AG04450 (cell line): ENCODE data around the gene GTF2H4. TPM values are rescaled to one million over a fixed set of nuclear protein-coding genes. Genes with fewer than 3 reads are reported as not detected.

Source experiments
- CTCF ChIA-PET: fragments of 300-600, 350-600 bp; formaldehyde crosslinking; extraction: SDS; loops from one replicate; lab custom pipeline; 2022; ENCODE audit warnings: antibody characterized with exemption, inconsistent platforms; lab: Charles Lee
- POLR2A ChIA-PET: fragments of 350-600 bp; formaldehyde crosslinking; extraction: SDS; loops from one replicate; lab custom pipeline; 2021; ENCODE audit warnings: antibody characterized with exemption, inconsistent platforms; lab: Yijun Ruan, JAX
- DNase-seq: peaks from one replicate; pipeline ENCODE4 v3.0.0-alpha.2; 2011; ENCODE audit warnings: low read depth, low spot score
- H3K27ac ChIP-seq: one replicate; pipeline ENCODE4 v1.5.1; 2012; ENCODE audit warnings: low read depth, low read length, control low read depth
- H3K27me3 ChIP-seq: one replicate; pipeline ENCODE4 v1.6.0; 2012; ENCODE audit warnings: low read length; ENCODE audit not compliant: control insufficient read depth, insufficient read depth
- H3K4me3 ChIP-seq: 2 replicates; pipeline ENCODE4 v1.5.1; 2011; ENCODE audit warnings: mild to moderate bottlenecking, low read depth, low read length, control low read depth
- H3K9me3 ChIP-seq: 2 replicates; pipeline ENCODE4 v1.5.1; 2012; ENCODE audit warnings: low read length; ENCODE audit not compliant: control insufficient read depth, insufficient read depth
- polyA plus RNA-seq: library from polyadenylated mRNA; depleted of rRNA; stranded (reverse); fragments of >200 nt; gene quantifications from 2 replicates; pipeline ENCODE4 v1.2.3, GENCODE V29; 2011
- TF ChIP-seq, protein P1 (sequence below): IDR thresholded peaks from 2 replicates; pipeline ENCODE4 v1.5.1; 2011; ENCODE audit warnings: low read depth, low read length, control low read depth, inconsistent platforms

Gene GTF2H4
- polyA plus RNA-seq, 1 experiment: 31.9 TPM

DNA sequence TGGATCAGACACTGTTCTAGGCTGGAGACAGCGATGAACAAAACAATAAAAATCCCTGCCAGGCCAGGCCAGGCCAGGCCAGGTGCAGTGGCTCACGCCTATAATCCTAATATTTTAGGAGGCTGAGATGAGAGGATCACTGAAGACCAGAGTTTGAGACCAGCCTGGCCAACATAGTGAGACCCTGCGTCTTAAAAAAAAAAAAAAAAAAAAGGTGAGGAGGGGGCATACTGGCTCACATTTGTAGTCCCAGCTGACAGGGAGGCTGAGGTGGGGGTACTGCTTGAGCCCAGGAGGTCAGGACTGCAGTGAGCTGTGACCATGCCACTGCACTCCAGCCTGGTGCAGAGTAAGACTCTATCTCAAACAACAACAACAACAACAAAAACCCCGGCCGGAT lies 37.3 kb downstream of the GTF2H4 start:
- H3K27me3 ChIP-seq: peaks cover 42% of the 10 kb centered on the region
- H3K9me3 ChIP-seq: no peaks in the 10 kb centered on the region
- no peak for DNase-seq
- ChIA-PET CTCF (no interaction called here), POLR2A (no interaction called here)
- TF ChIP-seq, protein P1, sequence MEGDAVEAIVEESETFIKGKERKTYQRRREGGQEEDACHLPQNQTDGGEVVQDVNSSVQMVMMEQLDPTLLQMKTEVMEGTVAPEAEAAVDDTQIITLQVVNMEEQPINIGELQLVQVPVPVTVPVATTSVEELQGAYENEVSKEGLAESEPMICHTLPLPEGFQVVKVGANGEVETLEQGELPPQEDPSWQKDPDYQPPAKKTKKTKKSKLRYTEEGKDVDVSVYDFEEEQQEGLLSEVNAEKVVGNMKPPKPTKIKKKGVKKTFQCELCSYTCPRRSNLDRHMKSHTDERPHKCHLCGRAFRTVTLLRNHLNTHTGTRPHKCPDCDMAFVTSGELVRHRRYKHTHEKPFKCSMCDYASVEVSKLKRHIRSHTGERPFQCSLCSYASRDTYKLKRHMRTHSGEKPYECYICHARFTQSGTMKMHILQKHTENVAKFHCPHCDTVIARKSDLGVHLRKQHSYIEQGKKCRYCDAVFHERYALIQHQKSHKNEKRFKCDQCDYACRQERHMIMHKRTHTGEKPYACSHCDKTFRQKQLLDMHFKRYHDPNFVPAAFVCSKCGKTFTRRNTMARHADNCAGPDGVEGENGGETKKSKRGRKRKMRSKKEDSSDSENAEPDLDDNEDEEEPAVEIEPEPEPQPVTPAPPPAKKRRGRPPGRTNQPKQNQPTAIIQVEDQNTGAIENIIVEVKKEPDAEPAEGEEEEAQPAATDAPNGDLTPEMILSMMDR: no peak
- H3K4me3 ChIP-seq: no peak overlapping the region
- H3K27ac ChIP-seq: no peak overlapping the region

DNA sequence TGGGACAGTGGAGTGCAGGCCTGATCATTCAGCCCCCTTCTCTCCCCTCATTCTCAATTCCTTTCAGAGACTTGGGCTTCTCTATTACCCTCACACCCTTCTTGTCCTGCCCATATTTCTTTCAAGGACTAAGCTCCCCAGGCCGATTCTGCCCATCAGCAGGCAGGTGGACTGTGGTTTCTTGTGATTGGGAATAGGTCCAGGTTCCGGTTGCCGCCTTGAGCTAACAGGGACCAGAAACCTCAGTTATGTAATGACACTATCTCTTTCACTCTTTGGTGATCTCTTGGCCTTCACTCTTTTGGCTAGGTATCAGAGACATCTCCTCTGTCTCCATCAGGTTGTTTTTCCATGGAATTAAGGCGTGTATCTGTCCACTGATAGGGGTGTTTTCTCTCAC lies 39.2 kb downstream of the GTF2H4 start:
- POLR2A ChIA-PET: no interaction called here
- peaks cover 52% of the 10 kb centered on the region for H3K27me3 ChIP-seq
- DNase-seq: no peak
- CTCF ChIA-PET: interaction anchor here (1.0 kb wide), 1 partner anchor 123 kb away, joined by 3 read pairs; no protein-coding TSS in a partner anchor
- H3K27ac ChIP-seq: no peak overlapping the region
- no peaks in the 10 kb centered on the region for H3K9me3 ChIP-seq
- TF ChIP-seq, protein P1: no peak
- H3K4me3 ChIP-seq: no peak overlapping the region

DNA sequence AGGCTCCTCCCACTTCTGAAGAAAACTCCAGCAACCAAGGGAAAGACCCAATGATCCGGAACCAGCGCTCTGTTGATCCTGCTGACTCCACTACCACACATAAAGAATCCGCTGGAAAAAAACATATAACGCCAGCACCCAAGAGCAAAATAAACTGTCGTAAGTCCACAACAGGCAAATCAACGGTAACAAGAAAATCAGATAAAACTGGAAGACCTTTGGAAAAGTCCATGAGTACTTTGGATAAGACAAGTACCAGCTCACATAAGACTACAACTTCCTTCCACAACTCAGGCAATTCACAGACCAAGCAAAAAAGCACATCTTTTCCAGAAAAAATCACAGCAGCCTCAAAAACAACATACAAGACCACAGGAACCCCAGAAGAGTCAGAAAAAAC lies 40.8 kb downstream of the GTF2H4 start:
- H3K4me3 ChIP-seq: no peak overlapping the region
- TF ChIP-seq, protein P1: no peak
- no peak overlapping the region for H3K27ac ChIP-seq
- ChIA-PET POLR2A (no interaction called here), CTCF (no interaction called here)
- H3K9me3 ChIP-seq: no peaks in the 10 kb centered on the region
- DNase-seq: no peak
- peaks cover 51% of the 10 kb centered on the region for H3K27me3 ChIP-seq

DNA sequence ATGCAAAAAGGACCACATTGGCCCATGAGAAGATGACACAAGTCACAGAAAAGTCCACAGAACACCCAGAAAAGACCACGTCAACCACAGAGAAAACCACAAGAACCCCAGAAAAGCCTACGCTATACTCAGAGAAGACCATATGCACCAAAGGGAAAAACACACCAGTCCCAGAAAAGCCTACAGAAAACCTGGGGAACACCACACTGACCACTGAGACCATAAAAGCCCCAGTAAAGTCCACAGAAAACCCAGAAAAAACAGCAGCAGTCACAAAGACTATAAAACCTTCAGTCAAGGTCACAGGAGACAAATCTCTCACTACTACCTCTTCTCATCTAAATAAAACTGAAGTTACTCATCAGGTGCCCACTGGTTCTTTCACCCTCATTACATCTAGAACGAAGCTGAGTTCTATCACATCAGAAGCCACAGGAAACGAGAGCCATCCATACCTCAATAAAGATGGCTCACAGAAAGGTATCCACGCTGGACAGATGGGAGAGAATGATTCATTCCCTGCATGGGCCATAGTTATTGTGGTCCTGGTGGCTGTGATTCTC lies 44.0 kb downstream of the GTF2H4 start:
- Histone ChIP-seq H3K9me3 (no peaks in the 10 kb centered on the region), H3K27me3 (peaks cover 54% of the 10 kb centered on the region), H3K27ac (no peak overlapping the region), H3K4me3 (no peak overlapping the region)
- DNase-seq: no peak
- CTCF ChIA-PET: interaction anchor here (0.6 kb wide), 2 partner anchors 43 to 131 kb away, joined by 3 read pairs; no protein-coding TSS in a partner anchor
- POLR2A ChIA-PET: no interaction called here
- TF ChIP-seq, protein P1: no peak

DNA sequence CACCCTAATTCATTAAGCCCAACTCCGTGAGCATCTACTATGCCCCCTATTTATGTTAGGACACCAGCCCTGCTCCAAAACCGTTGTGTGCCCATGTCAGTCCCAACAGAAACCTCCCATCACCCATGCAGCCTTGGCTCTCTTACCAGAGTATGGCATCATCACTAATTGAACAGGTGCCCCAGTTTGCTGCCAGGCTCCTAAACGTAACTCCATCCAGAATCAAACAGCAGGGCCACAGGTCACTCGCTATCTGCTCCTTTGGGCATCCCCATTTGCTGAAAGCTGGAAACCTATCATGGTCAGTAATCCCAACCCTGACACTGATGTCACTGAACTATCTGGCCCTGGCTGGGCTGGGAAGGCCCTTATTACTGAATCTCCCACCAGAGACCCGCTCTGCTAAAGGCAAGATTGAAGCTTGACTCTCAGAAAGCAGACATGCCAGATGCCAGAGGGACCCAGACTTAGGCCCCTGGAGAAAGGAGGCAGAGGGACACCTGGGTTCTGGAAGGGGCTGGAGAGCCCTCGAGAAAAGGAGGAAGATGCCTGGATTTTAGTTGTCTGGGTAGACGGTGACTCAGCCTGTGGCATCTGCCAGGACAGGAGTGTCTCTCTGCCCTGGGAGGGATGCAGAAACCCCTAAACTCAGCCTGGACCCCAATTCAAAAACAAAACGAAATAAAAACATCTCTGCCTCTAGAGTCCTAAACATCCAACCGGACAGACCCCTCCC lies 46.8 kb downstream of the GTF2H4 start:
- no peak for DNase-seq
- H3K27ac ChIP-seq: no peak overlapping the region
- peaks cover 41% of the 10 kb centered on the region for H3K27me3 ChIP-seq
- ChIA-PET POLR2A (no interaction called here), CTCF (interaction anchor here (0.8 to 1.6 kb wide), 4 partner anchors 12 to 116 kb away, joined by 3 to 6 read pairs (median 4); no protein-coding TSS in a partner anchor)
- H3K9me3 ChIP-seq: no peaks in the 10 kb centered on the region
- H3K4me3 ChIP-seq: no peak overlapping the region; the same call in 1 of the 2 replicates
- TF ChIP-seq, protein P1: no peak
